Measurements from ENCODE around the gene PGGHG. TPM values are rescaled to one million over a fixed set of nuclear protein-coding genes. Genes with fewer than 3 reads are reported as not detected.

Gene PGGHG
- polyA plus RNA-seq, 1 donor from 2014 or later = 2.1 TPM

DNA sequence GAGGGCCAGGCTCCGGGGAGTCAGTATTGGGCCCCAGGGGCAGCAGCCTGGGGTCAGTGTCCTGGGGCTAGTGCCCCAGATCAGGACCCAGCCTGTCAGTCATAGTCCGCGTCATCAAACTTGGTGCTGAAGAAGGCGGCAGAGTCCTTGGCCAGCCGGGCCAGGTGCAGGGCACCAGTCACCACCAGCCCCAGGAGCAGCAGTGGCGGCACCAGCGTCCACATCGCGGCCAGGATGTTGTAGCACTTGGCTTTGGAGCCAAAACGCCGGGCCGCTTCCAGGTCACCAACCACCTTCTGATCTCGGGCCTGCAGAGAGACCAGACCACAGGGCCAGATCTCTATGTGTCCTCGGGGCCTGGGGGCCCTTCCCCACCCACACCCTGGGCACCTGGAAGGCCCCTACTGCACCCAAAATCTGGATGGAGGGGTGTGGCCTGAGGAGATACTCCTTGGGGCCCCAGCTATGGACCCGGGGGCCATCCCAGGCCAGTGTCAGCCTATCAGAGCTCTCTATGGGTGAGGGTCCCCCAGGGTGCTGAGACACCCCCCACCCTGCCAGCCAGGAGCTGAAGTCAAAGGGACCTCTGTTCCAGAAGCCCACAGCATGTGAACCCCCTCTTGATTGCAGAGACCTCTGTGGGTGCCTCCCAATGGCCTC lies 9.6 kb downstream of the PGGHG start:
- Histone ChIP-seq H3K9me3 (ENCODE audit: low read length) (no peaks in the 10 kb centered on the region), H3K36me3 (ENCODE audit: insufficient read depth, low read length) (no peaks in the 10 kb centered on the region), H3K4me2 (ENCODE audit: low read length) (no peak overlapping the region), H3K9ac (ENCODE audit: low read length) (no peak overlapping the region), H4K20me1 (ENCODE audit: insufficient read depth) (no peaks in the 10 kb centered on the region), H3K79me2 (replicated peaks; ENCODE audit: insufficient read depth, low read length) (no peaks in the 10 kb centered on the region), H3K4me3 (ENCODE audit: low read length) (no peak overlapping the region), H2AFZ (ENCODE audit: low read depth, low read length) (no peak overlapping the region), H3F3A (ENCODE audit: insufficient read depth, low read length, poor library complexity, severe bottlenecking) (no peaks in the 10 kb centered on the region), H3K9me2 (ENCODE audit: insufficient read depth, low read length) (no peaks in the 10 kb centered on the region), H3K27ac (ENCODE audit: low read length) (no peak overlapping the region), H3K27me3 (ENCODE audit: insufficient read depth, low read depth, low read length) (no peaks in the 10 kb centered on the region)
- TF ChIP-seq, protein P1, sequence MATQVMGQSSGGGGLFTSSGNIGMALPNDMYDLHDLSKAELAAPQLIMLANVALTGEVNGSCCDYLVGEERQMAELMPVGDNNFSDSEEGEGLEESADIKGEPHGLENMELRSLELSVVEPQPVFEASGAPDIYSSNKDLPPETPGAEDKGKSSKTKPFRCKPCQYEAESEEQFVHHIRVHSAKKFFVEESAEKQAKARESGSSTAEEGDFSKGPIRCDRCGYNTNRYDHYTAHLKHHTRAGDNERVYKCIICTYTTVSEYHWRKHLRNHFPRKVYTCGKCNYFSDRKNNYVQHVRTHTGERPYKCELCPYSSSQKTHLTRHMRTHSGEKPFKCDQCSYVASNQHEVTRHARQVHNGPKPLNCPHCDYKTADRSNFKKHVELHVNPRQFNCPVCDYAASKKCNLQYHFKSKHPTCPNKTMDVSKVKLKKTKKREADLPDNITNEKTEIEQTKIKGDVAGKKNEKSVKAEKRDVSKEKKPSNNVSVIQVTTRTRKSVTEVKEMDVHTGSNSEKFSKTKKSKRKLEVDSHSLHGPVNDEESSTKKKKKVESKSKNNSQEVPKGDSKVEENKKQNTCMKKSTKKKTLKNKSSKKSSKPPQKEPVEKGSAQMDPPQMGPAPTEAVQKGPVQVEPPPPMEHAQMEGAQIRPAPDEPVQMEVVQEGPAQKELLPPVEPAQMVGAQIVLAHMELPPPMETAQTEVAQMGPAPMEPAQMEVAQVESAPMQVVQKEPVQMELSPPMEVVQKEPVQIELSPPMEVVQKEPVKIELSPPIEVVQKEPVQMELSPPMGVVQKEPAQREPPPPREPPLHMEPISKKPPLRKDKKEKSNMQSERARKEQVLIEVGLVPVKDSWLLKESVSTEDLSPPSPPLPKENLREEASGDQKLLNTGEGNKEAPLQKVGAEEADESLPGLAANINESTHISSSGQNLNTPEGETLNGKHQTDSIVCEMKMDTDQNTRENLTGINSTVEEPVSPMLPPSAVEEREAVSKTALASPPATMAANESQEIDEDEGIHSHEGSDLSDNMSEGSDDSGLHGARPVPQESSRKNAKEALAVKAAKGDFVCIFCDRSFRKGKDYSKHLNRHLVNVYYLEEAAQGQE (IDR thresholded peaks at IDR 0.05; ENCODE audit: borderline replicate concordance) = no peak
- no peak for TF ChIP-seq RAD21 (conservative IDR thresholded peaks at IDR 0.05)
- no peak for TF ChIP-seq SMC3 (conservative IDR thresholded peaks at IDR 0.05; ENCODE audit: poor library complexity)
- no peak for TF ChIP-seq MXI1 (conservative IDR thresholded peaks at IDR 0.05; ENCODE audit: poor library complexity, severe bottlenecking)
- TF ChIP-seq TAF1 (IDR thresholded peaks at IDR 0.05; ENCODE audit: low read depth) = no peak
- TF ChIP-seq POLR2AphosphoS5 (IDR thresholded peaks at IDR 0.05) = no peak
- TF ChIP-seq, protein P2, sequence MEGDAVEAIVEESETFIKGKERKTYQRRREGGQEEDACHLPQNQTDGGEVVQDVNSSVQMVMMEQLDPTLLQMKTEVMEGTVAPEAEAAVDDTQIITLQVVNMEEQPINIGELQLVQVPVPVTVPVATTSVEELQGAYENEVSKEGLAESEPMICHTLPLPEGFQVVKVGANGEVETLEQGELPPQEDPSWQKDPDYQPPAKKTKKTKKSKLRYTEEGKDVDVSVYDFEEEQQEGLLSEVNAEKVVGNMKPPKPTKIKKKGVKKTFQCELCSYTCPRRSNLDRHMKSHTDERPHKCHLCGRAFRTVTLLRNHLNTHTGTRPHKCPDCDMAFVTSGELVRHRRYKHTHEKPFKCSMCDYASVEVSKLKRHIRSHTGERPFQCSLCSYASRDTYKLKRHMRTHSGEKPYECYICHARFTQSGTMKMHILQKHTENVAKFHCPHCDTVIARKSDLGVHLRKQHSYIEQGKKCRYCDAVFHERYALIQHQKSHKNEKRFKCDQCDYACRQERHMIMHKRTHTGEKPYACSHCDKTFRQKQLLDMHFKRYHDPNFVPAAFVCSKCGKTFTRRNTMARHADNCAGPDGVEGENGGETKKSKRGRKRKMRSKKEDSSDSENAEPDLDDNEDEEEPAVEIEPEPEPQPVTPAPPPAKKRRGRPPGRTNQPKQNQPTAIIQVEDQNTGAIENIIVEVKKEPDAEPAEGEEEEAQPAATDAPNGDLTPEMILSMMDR (IDR thresholded peaks at IDR 0.05; ENCODE audit: poor library complexity, severe bottlenecking) = no peak
- TF ChIP-seq EP300 (conservative IDR thresholded peaks at IDR 0.05; ENCODE audit: poor library complexity, severe bottlenecking) = no peak

DNA sequence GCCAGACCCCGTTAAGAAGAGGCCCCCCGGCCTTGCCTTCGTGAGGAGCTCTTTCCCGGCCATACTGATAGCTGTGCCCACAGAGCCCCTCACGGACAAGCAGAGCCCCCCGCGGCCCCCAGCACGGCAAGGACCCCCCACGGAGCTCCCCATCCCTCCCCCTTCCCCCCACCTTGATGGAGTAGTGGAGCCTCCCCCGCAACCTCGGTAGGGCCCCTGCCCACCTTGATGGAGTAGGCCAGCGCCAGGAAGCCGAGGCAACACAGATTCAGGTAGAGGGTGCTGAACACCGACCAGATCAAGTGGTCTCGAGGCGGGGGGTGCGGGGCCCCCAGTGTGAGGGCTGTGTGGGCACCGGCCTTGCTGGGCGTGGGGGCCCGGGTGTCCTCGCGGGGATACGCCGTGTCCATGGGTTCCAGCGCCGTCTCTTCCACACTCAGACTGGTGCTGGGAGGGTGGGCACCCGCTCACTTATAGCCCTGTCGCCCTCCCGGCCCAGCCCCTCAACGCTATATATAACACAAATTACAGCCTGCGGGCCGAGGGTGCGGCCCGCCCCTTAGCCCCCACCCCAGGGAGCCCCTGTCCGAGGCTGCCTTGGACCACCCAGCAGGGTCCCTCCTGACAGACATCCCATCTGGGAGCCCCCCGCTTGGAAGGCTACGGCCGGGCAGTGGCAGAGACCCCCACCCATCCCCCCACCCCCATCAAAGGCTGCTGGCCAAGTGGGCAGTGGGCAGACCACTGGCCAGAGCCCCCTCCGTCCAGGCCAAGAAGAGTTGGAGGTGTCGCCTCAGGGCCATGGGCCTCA lies 10.4 kb downstream of the PGGHG start, which contains the start of gene IFITM5:
TSS of gene IFITM5 (minus strand) at position 446 of the 811 bp plus-strand sequence. CDS start at position 410, 36 bp downstream.
- Histone ChIP-seq H3K79me2 (replicated peaks; ENCODE audit: insufficient read depth, low read length) (no peaks in the 10 kb centered on the region), H3K4me2 (ENCODE audit: low read length) (no peak within 1 kb of the TSS), H3F3A (ENCODE audit: insufficient read depth, low read length, poor library complexity, severe bottlenecking) (no peaks in the 10 kb centered on the region), H3K9me3 (ENCODE audit: low read length) (no peaks in the 10 kb centered on the region), H3K9me2 (ENCODE audit: insufficient read depth, low read length) (no peaks in the 10 kb centered on the region), H2AFZ (ENCODE audit: low read depth, low read length) (no peak within 1 kb of the TSS), H4K20me1 (ENCODE audit: insufficient read depth) (no peaks in the 10 kb centered on the region), H3K27ac (ENCODE audit: low read length) (no peak within 1 kb of the TSS), H3K9ac (ENCODE audit: low read length) (no peak within 1 kb of the TSS), H3K36me3 (ENCODE audit: insufficient read depth, low read length) (no peaks in the 10 kb centered on the region), H3K4me3 (ENCODE audit: low read length) (no peak within 1 kb of the TSS), H3K27me3 (ENCODE audit: insufficient read depth, low read depth, low read length) (no peaks in the 10 kb centered on the region)
- TF ChIP-seq TAF1 (IDR thresholded peaks at IDR 0.05; ENCODE audit: low read depth) = no peak
- no peak for TF ChIP-seq MXI1 (conservative IDR thresholded peaks at IDR 0.05; ENCODE audit: poor library complexity, severe bottlenecking)
- TF ChIP-seq SMC3 (conservative IDR thresholded peaks at IDR 0.05; ENCODE audit: poor library complexity) = no peak
- TF ChIP-seq, protein P2 (IDR thresholded peaks at IDR 0.05; ENCODE audit: poor library complexity, severe bottlenecking) = no peak
- TF ChIP-seq, protein P1 (IDR thresholded peaks at IDR 0.05; ENCODE audit: borderline replicate concordance) = no peak
- no peak for TF ChIP-seq EP300 (conservative IDR thresholded peaks at IDR 0.05; ENCODE audit: poor library complexity, severe bottlenecking)
- TF ChIP-seq POLR2AphosphoS5 (IDR thresholded peaks at IDR 0.05) = no peak
- TF ChIP-seq RAD21 (conservative IDR thresholded peaks at IDR 0.05) = no peak

Measured in neural cell (in vitro differentiated cells).